NB4 (cell line): Measurements from ENCODE around the gene STX2.

ENCODE experiments used
- DNase-seq: peaks from one replicate; pipeline ENCODE4 v3.0.0; 2010; ENCODE audit warnings: low read depth
- H3K4me3 ChIP-seq: one replicate; pipeline ENCODE4 v1.5.1; 2011; ENCODE audit warnings: mild to moderate bottlenecking, low read depth, low read length, moderate library complexity
- MYC ChIP-seq: IDR thresholded peaks from 2 replicates; pipeline ENCODE4 v1.6.1; 2011; ENCODE audit warnings: low read depth, low read length
- POLR2A ChIP-seq: IDR thresholded peaks from 2 replicates; pipeline ENCODE4 v1.6.1; 2011; ENCODE audit warnings: mild to moderate bottlenecking; ENCODE audit not compliant: insufficient read length; ENCODE audit errors: extremely low read depth
- TF ChIP-seq, protein P1 (sequence below): IDR thresholded peaks from 2 replicates; pipeline ENCODE4 v1.6.1; 2011; ENCODE audit warnings: low read depth, low read length
- TF ChIP-seq, protein P2 (sequence below): IDR thresholded peaks from one replicate; pipeline ENCODE4 v1.5.1; 2012; ENCODE audit warnings: low read depth, low read length

The STX2 gene

DNA sequence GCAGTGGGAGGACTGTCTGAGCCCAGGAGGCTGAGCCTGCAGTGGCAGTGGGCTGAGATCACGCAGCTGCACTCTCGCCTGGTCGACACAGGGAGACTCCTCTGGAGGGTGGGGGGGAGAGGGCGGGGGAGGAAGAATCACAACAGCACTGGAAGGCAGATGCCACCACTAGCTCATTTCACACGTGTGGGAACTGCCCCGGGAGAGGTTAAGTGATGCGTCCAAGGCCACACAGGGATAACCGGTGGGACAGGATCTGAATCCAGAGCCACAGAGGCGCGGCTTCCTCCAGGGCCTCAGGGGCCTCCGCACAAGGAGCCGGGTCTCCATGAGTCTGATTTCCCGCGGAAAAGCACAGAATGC, 20.8 kb downstream of the STX2 start:
- TF ChIP-seq, protein P1, sequence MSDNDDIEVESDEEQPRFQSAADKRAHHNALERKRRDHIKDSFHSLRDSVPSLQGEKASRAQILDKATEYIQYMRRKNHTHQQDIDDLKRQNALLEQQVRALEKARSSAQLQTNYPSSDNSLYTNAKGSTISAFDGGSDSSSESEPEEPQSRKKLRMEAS = no peak
- TF ChIP-seq MYC = no peak
- TF ChIP-seq, protein P2, sequence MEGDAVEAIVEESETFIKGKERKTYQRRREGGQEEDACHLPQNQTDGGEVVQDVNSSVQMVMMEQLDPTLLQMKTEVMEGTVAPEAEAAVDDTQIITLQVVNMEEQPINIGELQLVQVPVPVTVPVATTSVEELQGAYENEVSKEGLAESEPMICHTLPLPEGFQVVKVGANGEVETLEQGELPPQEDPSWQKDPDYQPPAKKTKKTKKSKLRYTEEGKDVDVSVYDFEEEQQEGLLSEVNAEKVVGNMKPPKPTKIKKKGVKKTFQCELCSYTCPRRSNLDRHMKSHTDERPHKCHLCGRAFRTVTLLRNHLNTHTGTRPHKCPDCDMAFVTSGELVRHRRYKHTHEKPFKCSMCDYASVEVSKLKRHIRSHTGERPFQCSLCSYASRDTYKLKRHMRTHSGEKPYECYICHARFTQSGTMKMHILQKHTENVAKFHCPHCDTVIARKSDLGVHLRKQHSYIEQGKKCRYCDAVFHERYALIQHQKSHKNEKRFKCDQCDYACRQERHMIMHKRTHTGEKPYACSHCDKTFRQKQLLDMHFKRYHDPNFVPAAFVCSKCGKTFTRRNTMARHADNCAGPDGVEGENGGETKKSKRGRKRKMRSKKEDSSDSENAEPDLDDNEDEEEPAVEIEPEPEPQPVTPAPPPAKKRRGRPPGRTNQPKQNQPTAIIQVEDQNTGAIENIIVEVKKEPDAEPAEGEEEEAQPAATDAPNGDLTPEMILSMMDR = no peak
- no peak overlapping the region for H3K4me3 ChIP-seq
- peak; percentile 28 for DNase-seq

DNA sequence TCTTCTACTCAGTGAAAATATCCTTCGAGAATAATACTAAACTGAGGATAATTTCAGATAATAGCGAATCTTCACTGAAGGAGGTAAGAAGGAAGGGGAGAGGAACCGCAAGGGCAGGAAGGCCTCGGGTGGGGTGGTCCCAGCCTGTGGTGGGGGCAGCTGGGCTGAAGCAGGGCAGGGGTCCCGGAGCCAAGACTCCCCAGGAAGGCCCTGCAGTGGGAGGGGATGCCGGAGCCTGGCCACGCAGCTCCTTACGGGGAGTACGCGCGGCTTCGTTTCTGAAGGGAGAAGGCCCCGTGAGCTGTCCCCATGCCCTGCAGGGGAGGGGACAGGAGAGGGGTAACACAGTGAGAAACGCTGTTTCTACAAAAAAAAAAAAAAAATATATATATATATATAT, 21.2 kb downstream of the STX2 start:
- no peak overlapping the region for H3K4me3 ChIP-seq
- TF ChIP-seq MYC (no peak), POLR2A (no peak)
- no peak for DNase-seq

DNA sequence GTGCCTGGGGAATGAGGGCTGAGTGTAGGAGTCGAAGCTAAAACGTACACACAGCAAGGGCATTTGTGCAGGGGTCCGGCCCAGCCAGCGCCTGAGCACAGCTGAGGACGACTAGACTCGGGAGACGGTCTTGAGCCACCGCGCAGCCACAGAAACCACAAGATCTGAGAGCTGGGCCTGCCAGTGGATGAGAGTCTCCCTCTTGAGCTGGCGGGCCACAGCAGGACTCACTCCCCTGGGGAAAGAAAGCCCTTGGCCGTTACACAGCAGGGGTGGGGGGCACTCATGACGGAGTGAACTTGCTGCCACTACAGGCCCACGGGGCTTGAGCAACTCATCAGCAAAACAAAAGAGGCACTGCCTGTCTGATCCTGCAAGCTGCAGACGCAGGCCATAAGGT, 23.0 kb downstream of the STX2 start:
- DNase-seq = peak; percentile 100

DNA sequence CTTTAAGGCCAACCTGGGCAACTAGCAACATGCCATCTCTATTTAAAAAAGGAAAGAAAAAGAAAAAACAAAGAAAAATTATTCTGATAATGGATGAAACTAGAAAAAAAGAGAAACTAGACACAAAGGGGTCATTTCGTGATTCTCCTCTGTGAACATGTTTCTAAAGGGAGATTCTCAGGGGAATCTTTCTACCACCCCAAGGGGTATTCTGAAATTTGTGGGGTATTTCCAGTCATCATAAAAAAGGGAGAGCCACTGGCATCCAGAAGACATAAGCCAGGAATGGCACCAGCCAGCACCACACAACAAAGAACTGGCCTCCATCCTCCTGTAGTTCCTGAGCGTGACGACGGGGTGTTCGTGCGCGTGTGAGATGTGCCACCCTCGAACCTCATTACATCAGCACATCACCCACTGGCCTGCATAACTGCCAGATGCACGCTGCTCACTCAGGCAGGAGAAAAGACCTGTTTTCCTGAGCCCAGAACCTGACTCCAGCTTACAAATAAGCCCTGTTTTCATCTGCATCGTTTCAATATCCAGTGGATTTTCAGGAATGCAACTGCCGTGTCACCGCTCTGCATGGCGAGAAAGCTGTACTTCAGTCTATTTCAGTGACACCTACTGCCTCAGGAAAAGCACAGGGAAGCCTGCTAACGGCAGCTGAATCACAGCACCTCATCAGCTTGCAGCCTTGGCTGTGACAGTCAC, 23.9 kb downstream of the STX2 start:
- TF ChIP-seq, protein P1 = no peak
- TF ChIP-seq MYC (no peak), POLR2A (no peak)
- TF ChIP-seq, protein P2 = no peak
- no peak overlapping the region for H3K4me3 ChIP-seq
- DNase-seq = peak; percentile 55

More for the DNA sequence above, 23.0 kb downstream of the STX2 start:
- no peak overlapping the region for H3K4me3 ChIP-seq
- TF ChIP-seq POLR2A = no peak
- TF ChIP-seq, protein P2 = no peak
- TF ChIP-seq MYC = peak; percentile 32; the same call in 1 of the 2 replicates
- TF ChIP-seq, protein P1 = peak; percentile 41; the same call in 1 of the 2 replicates

DNA sequence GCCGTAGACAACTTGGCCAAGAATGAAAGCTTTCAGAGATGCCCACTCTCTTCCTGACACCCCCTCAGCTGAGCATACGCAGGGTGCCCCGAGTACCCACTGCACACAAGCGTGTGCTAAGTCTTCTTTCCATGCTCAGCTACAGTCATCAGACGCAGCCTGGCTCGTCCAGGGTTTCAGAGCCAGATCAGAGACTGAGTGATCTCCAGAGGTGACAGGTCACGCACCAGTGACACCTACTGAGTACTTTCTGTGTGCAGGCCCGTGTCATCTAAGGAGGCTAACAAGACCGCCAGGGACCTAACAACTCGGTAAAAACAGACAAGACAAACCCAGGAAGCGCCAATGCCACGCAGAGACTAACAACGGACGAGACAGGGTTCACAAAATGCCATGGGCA, 25.1 kb downstream of the STX2 start:
- DNase-seq = no peak
- no peak overlapping the region for H3K4me3 ChIP-seq
- TF ChIP-seq POLR2A (no peak), MYC (no peak)
- TF ChIP-seq, protein P2 = no peak
- TF ChIP-seq, protein P1 = no peak

DNA sequence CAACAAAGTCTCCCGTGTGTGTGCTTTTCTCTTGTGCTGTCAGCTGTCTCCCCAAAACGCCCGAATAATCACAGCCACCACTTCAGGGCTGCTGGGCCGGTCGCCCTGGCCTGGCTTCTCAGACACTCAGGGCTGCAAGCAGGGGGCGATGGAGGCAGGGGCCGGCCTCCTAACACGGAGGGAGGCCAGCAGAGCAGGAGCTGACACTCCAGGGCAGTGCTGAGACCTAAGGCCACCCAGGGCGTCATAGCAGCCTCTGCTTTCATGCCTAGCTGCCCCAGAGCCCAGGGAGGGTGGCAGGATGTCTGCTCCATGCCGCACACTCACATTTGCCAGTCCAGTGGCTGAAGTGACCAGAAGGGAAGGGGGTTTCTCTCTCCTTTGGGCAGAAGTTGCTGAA, 25.6 kb downstream of the STX2 start:
- peak; percentile 31 for DNase-seq
- no peak for TF ChIP-seq POLR2A
- TF ChIP-seq, protein P1 = no peak
- H3K4me3 ChIP-seq = no peak overlapping the region

DNA sequence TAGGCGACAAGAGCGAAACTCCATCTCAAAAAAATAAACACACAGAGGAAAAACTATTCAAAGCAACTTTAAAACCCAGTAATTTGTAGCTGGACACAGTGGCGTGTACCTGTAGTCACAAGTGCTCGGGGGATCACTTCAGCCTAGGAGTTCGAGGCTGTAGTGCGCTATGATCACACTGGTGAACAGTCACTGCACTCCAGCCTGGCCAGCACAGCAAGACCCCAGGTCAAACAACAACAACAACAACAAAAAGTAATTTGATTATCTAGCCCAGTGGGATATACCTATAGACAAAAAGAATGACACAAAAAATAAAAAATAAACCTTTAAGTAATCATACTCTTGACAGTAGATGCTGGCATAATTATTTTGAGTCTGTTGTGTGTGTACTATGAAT, 29.3 kb downstream of the STX2 start:
- DNase-seq = no peak
- no peak overlapping the region for H3K4me3 ChIP-seq
- TF ChIP-seq, protein P1 = no peak
- TF ChIP-seq POLR2A (no peak), MYC (no peak)
- TF ChIP-seq, protein P2 = no peak
